EL (cell line): ENCODE results near the gene FBXO34.

Experiments
- DNase-seq: peaks from one replicate; pipeline ENCODE4 v3.0.0-alpha.2; 2016

The FBXO34 gene

GRCh38 chr14:55270832-55271571 is at the start of gene FBXO34:
FBXO34 (plus strand) TSS chr14:55271421; CDS start chr14:55350391, 78,970 bp downstream.
- peak; percentile 98 for DNase-seq

- DNase-seq = no peak
These were observed 49.3 kb upstream of the FBXO34 start for GRCh38 chr14:55221968-55222367.

GRCh38 chr14:55223364-55223763 is 47.9 kb upstream of the FBXO34 start:
- DNase-seq = no peak

- no peak for DNase-seq
These were observed 43.0 kb upstream of the FBXO34 start for GRCh38 chr14:55228261-55228660.

GRCh38 chr14:55233591-55233990 is 37.6 kb upstream of the FBXO34 start:
- DNase-seq = no peak

GRCh38 chr14:55238019-55238680 is 33.1 kb upstream of the FBXO34 start:
- DNase-seq = no peak

- no peak for DNase-seq
These were observed 31.9 kb upstream of the FBXO34 start for GRCh38 chr14:55239320-55239719.

GRCh38 chr14:55240526-55241178 is 30.6 kb upstream of the FBXO34 start:
- DNase-seq = peak; percentile 72

GRCh38 chr14:55241673-55242072 is 29.5 kb upstream of the FBXO34 start:
- DNase-seq = no peak

GRCh38 chr14:55243386-55243785 is 27.8 kb upstream of the FBXO34 start:
- no peak for DNase-seq

GRCh38 chr14:55243813-55244212 is 27.4 kb upstream of the FBXO34 start:
- no peak for DNase-seq

GRCh38 chr14:55245657-55246268 is 25.5 kb upstream of the FBXO34 start:
- peak; percentile 24 for DNase-seq

GRCh38 chr14:55248411-55248810 is 22.8 kb upstream of the FBXO34 start:
- DNase-seq = no peak

GRCh38 chr14:55249423-55249822 is 21.8 kb upstream of the FBXO34 start:
- peak; percentile 25 for DNase-seq

- no peak for DNase-seq
These were observed 17.9 kb upstream of the FBXO34 start for GRCh38 chr14:55253276-55253675.

- no peak for DNase-seq
These were observed 16.6 kb upstream of the FBXO34 start for GRCh38 chr14:55254581-55254980.

GRCh38 chr14:55255979-55256378 is 15.2 kb upstream of the FBXO34 start:
- DNase-seq = no peak

- DNase-seq = no peak
These were observed 14.6 kb upstream of the FBXO34 start for GRCh38 chr14:55256586-55256985.

GRCh38 chr14:55265197-55265596 is 6.0 kb upstream of the FBXO34 start:
- no peak for DNase-seq

- DNase-seq = peak; percentile 67
These were observed 3.4 kb upstream of the FBXO34 start for GRCh38 chr14:55267820-55268219.

- DNase-seq = peak; percentile 79
These were observed 514 bp downstream of the FBXO34 start for GRCh38 chr14:55271572-55272298.

GRCh38 chr14:55272387-55272786 is 1.2 kb downstream of the FBXO34 start:
- DNase-seq = no peak

GRCh38 chr14:55272922-55273321 is 1.7 kb downstream of the FBXO34 start:
- DNase-seq = peak; percentile 16
